SU-DHL-6 (cell line): ENCODE results near the gene FREY1.

Experiments used
- CTCF ChIP-seq: fragments of 200-600 bp; sonication (generic); IDR thresholded peaks from one replicate; pipeline ENCODE4 v1.5.1; 2017; ENCODE audit warnings: antibody characterized with exemption, mild to moderate bottlenecking, low read length, moderate library complexity; ENCODE audit not compliant: insufficient read depth, poor library complexity, severe bottlenecking
- EZH2phosphoT487 ChIP-seq: fragments of 200-600 bp; sonication (generic), shearing (Covaris generic); conservative IDR thresholded peaks from 2 replicates; pipeline ENCODE4 v1.6.1; 2018; ENCODE audit warnings: mild to moderate bottlenecking, antibody characterized with exemption, low read length, moderate library complexity, mixed read lengths

- no peak for TF ChIP-seq CTCF
- TF ChIP-seq EZH2phosphoT487: no peak
These were observed 882 bp downstream of the FREY1 start for GRCh38 chr11:45906096-45906682.
